NCI-H1436 (cell line): ENCODE measurements around the gene MAB21L4.

Source experiments
- DNase-seq: peaks from one replicate; lab custom pipeline; 2025; lab: John Stamatoyannopoulos, UW

Gene MAB21L4

DNA sequence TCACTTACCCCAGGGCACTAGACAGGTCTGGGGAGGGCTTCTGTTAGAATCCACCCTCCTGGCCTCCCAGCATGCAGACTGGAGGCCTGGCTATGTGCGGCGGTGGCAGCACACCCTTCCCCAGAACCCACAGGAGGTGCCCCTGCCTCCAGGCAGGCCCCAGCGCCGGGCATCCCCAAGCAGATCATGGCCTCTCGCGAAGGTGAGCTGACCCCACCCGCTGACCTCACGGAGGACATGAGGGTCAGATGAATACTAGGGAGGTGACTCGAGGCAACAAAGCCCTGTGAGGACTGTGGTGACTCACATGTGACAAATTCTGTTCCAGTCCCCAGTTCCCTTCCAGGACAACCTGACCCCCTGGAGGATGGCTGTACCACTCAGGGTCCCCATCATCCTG is 1.9 kb downstream of the MAB21L4 start:
- DNase-seq: no peak

DNA sequence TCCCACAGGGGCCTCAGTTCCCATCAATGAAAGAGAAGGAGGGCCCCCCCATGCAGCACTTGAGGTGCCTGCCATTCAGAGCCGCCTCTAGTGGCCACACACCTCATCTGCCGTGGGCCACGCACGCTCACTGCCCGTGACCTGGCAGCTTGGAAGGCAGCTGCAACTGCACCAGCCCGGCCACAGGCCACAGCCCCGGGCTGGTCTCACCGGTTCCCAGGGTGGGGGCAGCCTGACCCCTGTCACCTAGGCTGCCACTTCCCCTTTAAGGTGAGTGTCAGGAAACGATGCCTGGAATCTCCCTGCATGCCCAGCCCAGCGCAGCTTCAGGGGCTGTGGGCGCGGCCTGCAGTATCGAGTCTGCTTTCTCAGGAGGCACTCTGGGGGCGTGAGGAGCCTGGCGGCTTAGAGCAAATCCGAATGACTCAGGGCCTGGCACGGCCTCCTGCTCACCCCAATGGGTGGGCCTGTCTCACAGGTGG is 2.6 kb downstream of the MAB21L4 start:
- DNase-seq: peak; percentile 12

DNA sequence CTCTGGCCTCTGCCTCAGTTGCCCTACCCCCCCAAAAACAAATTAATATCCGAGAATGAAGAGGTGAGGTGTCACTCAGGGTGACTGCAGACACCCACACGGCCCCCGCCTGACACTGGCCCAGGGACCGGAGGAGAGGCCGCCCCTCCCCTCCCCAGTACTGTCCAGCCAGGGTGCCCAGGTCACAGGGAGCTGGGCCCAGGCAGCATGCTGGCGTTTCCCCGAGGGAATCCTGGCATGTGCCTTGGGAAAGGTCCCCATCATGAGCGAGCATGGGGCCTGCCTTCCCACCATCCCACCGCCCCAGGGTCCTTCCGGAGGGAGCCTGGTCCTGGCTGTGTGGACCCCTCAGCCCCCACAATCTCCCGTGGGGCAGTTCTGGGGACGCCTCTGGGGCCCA is 3.0 kb downstream of the MAB21L4 start:
- DNase-seq: no peak

GRCh38 chr2:240892356-240892755 is 3.6 kb downstream of the MAB21L4 start:
- no peak for DNase-seq

- DNase-seq: no peak
Observed at GRCh38 chr2:240891492-240892340, 4.2 kb downstream of the MAB21L4 start.

- no peak for DNase-seq
Observed at GRCh38 chr2:240890691-240891090, 5.3 kb downstream of the MAB21L4 start.

DNA sequence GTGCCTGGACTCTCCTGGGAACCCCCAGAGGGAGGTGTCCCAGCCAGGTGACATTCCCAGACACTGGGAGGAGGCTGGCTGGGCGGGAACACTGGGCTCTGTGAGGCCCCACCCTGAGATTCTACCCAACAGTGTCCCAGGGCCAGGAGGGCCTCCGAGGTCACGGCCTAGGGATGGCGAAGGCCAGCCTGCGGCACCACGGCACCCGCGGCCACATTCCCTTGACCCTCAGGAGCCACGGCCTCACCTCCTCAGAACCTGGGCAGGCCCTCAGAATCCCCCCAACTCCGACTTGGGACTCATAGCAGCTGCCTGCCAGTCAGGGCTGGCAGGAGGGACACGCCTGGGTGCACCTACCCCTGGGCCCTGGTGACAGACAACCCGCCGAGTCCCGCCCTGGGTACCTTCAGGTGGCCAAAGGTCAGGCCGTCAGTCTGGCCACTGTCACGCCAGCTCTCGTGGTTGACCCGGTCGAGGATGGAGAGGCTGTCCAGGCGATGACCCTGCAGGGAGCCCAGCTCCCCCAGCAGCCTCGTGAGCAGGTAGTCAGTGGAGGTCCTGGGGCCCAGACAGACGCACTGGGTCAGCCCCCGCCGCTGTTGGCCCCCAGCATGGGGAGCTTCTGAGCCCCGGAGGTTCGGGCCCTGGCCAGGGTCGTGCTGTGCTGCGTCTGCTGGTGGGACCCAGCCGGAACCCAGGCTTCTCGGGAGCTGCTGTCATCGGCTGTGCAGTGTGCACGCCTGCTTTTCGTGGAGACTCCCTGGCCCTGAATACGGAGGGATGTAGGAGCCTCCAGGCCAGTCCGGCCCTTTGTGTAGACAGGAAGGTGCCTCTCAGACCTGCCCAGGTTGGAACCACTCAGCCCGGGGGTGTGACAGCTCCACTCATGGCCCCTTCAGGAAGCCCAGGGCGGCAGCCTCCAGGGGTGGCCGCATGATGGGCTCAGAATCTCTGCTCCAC is 6.1 kb downstream of the MAB21L4 start:
- no peak for DNase-seq

DNA sequence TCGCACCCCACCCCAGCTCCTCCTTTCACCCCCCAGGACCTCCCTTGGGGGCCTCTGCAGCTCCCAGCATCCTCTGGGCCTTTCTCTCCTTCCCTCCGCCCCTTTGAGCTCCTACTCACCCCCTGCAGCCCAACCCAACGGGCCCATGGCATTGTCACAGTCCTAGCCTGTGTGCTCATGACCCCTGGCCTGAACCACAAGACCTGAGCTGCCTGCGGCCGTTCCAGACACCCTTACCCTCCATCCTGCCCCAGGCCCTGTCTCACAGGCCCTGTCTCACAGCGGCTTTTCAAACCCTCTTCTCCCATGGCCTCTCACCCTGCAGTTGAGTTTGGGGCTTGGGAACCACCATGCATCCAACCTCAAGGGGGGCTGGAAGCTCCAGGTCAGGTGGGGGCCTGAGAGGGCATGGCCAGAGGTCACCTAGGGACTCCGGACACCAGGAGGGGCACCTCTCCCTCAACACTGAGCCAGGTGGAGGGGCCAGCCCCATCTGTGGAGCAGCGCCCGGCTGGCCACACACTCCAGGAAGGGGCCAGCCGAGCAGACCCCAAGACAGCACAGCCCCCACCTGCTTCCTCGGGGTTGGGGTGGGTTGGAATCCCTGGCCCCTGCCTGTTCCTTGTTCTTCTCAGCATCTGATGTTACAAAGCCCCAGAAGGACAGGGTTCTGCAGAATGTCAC is 6.9 kb downstream of the MAB21L4 start:
- DNase-seq: no peak

GRCh38 chr2:240888130-240888889 is 7.6 kb downstream of the MAB21L4 start:
- DNase-seq: no peak

- DNase-seq: no peak
Observed at GRCh38 chr2:240887631-240888030, 8.3 kb downstream of the MAB21L4 start.

DNA sequence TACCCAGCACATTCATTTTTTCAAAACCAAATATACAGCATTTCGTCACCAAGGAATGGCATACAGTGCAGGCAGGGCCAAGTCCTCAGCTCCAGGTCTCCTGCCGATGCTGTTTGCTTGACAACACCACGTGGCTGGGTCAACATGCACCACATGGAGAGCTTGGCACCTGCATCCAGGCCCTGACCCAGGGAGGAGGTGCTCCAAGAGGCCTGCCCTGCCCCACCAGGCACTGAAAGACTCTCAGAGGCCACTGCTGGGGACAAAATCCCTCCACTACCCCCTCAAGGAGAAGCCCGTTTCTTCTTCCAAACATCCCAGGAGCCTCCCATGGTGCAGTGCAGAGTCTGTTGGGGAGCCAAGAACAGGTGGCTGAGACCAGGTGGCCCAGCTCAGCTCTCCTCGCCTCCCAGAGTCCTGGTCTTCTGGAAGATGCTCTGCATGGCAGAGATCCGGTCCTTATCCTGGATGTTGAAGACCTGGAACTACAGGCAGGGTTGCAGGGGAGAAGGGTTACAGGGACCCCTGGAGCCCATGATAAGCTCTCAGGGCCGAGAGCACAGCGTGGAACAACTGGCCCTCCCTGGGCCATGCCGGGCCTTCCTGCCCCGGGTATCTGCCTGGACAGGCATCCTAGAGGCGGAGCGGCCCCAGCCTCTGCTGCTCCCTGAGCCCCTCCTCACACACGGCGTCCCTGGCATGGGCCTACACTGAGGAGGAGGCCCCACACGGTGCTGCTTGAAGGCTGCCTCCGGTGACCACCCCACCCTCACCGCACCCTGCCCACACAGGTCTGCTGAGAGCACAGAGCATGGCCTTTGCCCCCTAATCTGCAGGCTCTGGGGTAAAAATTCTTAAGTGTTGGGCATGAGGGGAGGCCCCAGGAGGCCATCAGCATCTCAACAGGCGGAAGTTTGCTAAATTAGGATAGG is 9.0 kb downstream of the MAB21L4 start:
- no peak for DNase-seq

DNA sequence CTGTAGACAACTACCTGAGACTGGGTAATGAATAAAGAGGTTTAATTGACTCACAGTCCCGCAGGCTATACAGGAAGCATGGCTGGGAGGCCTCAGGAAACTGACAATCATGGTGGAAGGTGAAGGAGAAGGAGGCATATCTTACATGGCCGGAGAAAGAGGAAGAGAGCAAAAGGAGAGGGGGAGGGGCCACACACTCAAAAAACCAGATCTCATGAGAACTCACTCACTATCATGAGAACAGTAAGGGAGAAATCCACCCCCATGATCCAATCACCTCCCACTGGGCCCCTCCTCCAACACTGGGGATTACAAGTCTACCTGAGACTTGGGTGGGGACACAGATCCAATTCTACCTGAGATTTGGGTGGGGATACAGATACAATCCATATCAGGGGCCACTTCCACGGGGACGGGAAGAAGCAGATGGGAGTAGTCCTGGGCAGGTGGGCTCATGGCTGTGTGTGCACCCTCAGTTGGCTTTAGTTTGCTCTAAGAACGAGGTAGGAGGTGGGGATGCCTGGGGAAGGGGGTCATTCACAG is 9.9 kb downstream of the MAB21L4 start:
- no peak for DNase-seq

GRCh38 chr2:240885566-240885965 is 10.4 kb downstream of the MAB21L4 start:
- no peak for DNase-seq

- no peak for DNase-seq
Observed at GRCh38 chr2:240884745-240885144, 11.2 kb downstream of the MAB21L4 start.

- no peak for DNase-seq
Observed at GRCh38 chr2:240884221-240884620, 11.7 kb downstream of the MAB21L4 start.

DNA sequence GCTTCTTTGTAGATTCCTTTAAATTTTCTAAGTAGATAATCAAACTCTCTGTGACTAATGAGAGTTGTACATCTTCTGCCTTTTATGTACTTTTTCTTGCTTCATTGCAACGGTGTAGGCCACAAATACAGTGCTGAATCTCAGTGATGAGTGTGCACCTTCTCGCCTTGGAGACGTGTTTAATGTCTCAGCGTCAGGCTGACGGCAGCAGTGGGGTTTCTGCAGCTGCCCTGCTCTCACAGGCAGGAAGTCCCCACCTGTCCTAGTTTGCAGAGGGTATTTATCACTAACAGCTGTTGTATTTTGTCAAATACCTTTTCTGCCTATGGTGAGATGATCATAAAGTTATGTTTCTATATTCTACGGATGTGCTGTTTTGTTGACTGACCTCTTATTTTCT is 14.0 kb downstream of the MAB21L4 start:
- DNase-seq: peak; percentile 73

GRCh38 chr2:240879105-240879504 is 16.9 kb downstream of the MAB21L4 start:
- no peak for DNase-seq

DNA sequence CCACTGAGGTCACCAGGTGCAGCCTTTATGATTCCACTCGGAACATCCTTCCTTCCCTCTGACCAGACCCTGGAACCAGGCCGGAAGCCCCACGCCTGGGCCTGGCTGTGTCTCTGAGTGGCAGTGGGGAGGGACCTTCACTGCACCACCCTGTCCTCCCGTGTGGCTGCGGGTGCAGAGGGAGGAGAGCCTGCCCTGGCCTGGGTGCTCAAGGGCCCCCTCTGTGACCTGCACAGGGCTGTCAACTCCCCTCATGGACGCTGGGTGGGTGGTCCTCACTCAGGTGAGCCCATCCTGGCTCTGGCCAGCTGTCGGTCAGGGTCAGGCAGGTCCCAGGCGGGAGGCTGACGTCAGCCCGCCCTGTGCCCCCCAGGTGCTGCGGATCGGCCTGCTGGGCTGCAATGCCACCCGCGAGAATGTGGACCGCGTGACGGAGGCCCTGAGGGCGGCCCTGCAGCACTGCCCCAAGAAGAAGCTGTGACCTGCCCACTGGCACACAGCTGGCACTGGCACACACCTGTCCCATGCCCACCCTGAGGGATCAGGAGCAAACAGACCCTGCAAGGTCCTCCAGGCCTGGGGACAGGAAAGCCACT is 17.5 kb downstream of the MAB21L4 start:
- no peak for DNase-seq

DNA sequence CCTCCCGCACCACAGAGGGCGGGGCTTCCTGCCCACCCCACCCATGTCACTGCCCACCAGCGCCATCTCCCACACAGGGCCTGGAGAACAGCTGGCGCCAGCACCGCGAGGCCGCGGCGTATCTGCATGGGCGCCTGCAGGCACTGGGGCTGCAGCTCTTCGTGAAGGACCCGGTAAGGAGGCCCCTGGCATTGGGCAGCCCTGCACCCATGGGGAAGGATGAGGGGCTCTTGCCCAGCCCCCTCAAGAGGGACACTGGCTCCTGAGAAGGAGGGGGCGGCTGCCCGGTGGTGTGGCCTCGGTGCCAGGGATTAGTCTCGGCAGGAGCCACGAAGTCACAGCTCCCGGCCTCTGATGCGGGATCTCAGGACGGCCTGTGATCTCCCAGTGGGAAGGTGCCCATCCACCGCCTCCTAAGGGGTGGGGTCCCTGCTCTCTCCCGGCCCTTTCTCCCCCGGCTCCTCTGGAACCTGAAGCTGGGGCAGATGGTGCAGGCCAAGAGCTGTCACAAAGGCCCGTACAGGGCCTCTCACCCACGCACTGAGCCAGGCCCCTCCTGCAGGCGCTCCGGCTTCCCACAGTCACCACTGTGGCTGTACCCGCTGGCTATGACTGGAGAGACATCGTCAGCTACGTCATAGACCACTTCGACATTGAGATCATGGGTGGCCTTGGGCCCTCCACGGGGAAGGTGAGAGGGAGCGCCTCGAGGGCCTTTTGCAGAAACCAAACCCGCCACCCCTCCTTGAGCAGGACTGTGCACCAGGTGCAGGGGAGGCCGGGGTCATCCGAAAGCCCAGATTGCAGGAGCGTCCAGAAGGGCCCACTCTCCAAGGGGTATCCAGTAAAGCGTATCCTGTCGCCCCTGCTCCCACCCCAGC is 18.3 kb downstream of the MAB21L4 start:
- no peak for DNase-seq
